Astrocyte (in vitro differentiated cells and primary cell): ENCODE results near the gene UBE2D2.

Source experiments
- CTCF ChIP-seq: IDR thresholded peaks from 2 replicates; pipeline ENCODE4 v1.5.1; 2011; ENCODE audit warnings: low read depth, mild to moderate bottlenecking, inconsistent platforms, low read length, moderate library complexity; ENCODE audit not compliant: insufficient read depth
- EZH2 ChIP-seq: IDR thresholded peaks from 2 replicates; pipeline ENCODE4 v1.6.1; 2012; ENCODE audit warnings: mild to moderate bottlenecking, low read length, inconsistent platforms; ENCODE audit not compliant: insufficient read depth

- no peak for TF ChIP-seq CTCF
- TF ChIP-seq EZH2, result no peak
Observed at GRCh38 chr5:139668924-139669661, 108.0 kb downstream of the UBE2D2 start.
